Measurements from ENCODE around the gene GADD45B.
"Not testable (repeated sequence)": the region's sequence is repeated elsewhere in the genome, so short reads cannot be mapped to it uniquely, and the experiment has no call there.

GADD45B gene

GRCh38 chr19:2444251-2445002, 31.5 kb upstream of the GADD45B start:
- no peak for DNase-seq

GRCh38 chr19:2446381-2446780, 29.5 kb upstream of the GADD45B start:
- DNase-seq: no peak

- no peak for DNase-seq
Observed at GRCh38 chr19:2449019-2449418, 26.9 kb upstream of the GADD45B start.

- DNase-seq: no peak
Observed at GRCh38 chr19:2451138-2451537, 24.8 kb upstream of the GADD45B start.

GRCh38 chr19:2451741-2452140, 24.2 kb upstream of the GADD45B start:
- DNase-seq: no peak

GRCh38 chr19:2453431-2454025, 22.4 kb upstream of the GADD45B start:
- DNase-seq: no peak

- no peak for DNase-seq
Observed at GRCh38 chr19:2454199-2454961, 21.5 kb upstream of the GADD45B start.

GRCh38 chr19:2454962-2455850, 20.7 kb upstream of the GADD45B start:
- no peak for DNase-seq

GRCh38 chr19:2455851-2456570, 19.9 kb upstream of the GADD45B start:
- DNase-seq: peak; percentile 22 to 52

GRCh38 chr19:2457394-2458037, 18.4 kb upstream of the GADD45B start:
- no peak for DNase-seq

- DNase-seq: no peak
Observed at GRCh38 chr19:2458054-2458453, 17.9 kb upstream of the GADD45B start.

GRCh38 chr19:2458776-2459175, 17.2 kb upstream of the GADD45B start:
- not testable (repeated sequence) for DNase-seq

GRCh38 chr19:2460245-2460644, 15.7 kb upstream of the GADD45B start:
- DNase-seq: no peak

- DNase-seq: peak; percentile 38 to 54
Observed at GRCh38 chr19:2461751-2462634, 13.9 kb upstream of the GADD45B start.

GRCh38 chr19:2462635-2463421, 13.1 kb upstream of the GADD45B start:
- no peak for DNase-seq

GRCh38 chr19:2463694-2464093, 12.2 kb upstream of the GADD45B start:
- not testable (repeated sequence) for DNase-seq

GRCh38 chr19:2464389-2464788, 11.5 kb upstream of the GADD45B start:
- DNase-seq: no peak

GRCh38 chr19:2468596-2468995, 7.3 kb upstream of the GADD45B start:
- no peak for DNase-seq

GRCh38 chr19:2469102-2469914, 6.6 kb upstream of the GADD45B start:
- DNase-seq: no peak
